ENCODE measurements around the gene TPST1. TPM values are rescaled to one million over a fixed set of nuclear protein-coding genes. Genes with fewer than 3 reads are reported as not detected.
"Not testable (repeated sequence)": the region's sequence is repeated elsewhere in the genome, so short reads cannot be mapped to it uniquely, and the experiment has no call there.

Gene TPST1
- total RNA-seq: 1 to 10 TPM; 1.3 to 1.5 TPM

DNA sequence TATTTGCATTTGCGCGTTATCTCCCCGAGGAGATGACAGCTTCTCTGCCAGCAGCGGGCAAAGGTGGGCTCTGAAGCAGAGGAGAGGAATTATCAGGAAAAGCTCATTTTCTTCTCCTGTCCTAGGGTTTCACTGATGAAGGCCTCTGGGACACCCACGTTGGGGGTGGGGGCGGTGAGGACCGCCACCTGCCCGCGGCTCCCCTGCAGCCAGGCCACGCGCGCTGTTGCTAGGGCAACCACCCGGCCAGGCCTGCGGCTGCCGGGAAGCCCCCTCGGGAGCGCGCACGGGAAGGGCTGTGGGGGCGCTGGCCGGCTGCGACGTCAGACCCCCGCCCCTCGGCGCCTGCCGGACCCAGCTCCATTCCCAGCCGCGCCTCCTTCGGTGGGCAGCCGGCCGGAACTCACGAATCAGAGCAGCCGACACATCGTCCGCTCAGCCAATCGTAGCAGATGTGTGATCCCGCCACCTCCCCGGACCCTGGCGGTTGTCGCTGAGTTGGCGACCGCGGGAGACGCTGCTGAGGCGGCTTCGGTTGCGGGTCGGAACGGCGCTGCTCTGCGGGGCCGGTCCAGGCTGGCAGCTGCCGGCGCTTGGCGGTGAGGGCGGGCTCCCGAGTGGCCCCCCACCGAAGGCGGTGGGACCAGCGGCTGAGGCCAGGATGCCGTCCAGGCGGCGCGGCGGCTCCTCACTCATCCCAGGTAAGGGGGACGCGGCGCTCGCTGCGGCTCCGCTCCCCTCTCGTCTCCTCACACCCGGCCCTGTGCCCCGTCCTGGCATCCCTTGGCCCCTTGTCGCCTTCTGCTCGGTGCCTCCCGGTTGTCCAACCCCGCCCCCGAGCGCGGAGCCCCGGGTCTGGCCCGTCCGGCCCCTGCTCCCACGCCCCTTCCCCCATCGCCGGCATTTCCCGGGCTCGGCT is at the start of gene TPST1:
Gene TPST1, plus strand, starts transcription at position 513 of the 919 bp plus-strand sequence. CDS start 35,092 bp downstream, outside the sequence.
- CTCF ChIA-PET: interaction anchor here (1.9 kb wide), 1 partner anchor 14 kb away, joined by 7 read pairs; no protein-coding TSS in a partner anchor
- POLR2A ChIA-PET: interaction anchor here (0.6 to 1.2 kb wide), 3 partner anchors 54 to 716 kb away, joined by 3 to 8 read pairs (median 7); partner anchors contain the start of gene TMEM248

DNA sequence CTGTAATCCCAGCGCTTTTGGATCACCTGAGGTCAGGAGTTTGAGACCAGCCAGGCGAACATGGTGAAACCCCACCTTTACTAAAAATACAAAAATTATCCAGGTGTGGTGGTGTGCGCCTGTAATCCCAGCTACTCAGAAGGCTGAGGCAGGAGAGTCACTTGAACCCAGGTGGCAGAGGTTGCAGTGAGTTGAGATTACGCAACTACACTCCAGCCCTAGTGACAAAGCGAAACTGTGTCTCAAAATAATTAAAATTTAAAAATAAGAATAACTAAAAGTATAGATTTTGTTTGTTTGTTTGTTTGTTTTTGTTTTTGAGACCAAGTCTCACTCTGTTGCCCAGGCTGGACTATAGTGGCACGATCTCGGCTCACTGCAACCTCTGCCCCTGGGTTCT is 49.1 kb upstream of the TPST1 start:
- POLR2A ChIA-PET, CTCF ChIA-PET: not testable (repeated sequence)

- ChIA-PET CTCF (no interaction called here), POLR2A (no interaction called here)
These were observed 48.1 kb upstream of the TPST1 start for GRCh38 chr7:66157060-66157459.

DNA sequence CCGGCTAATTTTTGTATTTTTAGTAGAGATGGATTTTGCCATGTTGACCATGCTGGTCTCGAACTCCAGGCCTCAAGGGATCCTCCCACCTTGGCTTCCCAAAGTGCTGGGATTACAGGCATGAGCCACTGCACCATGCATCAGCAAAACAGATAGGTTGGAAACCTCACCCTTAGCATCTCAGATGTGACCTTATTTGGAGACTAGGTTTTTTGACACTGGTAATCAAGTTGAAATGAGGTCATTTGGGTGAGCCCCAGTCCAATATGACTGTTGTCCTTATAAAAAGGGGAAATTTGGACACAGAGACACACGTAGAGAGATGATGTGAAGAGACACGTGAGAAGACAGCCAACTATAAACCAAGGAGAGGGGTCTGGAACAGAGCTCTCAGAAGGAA is 42.5 kb upstream of the TPST1 start:
- CTCF ChIA-PET: interaction anchor here (0.7 kb wide), 1 partner anchor 71 kb away, joined by 3 read pairs; no protein-coding TSS in a partner anchor
- POLR2A ChIA-PET: no interaction called here

GRCh38 chr7:66163186-66163610 is 41.9 kb upstream of the TPST1 start:
- CTCF ChIA-PET: interaction anchor here (0.7 kb wide), 1 partner anchor 72 kb away, joined by 3 read pairs; no protein-coding TSS in a partner anchor
- POLR2A ChIA-PET: no interaction called here

DNA sequence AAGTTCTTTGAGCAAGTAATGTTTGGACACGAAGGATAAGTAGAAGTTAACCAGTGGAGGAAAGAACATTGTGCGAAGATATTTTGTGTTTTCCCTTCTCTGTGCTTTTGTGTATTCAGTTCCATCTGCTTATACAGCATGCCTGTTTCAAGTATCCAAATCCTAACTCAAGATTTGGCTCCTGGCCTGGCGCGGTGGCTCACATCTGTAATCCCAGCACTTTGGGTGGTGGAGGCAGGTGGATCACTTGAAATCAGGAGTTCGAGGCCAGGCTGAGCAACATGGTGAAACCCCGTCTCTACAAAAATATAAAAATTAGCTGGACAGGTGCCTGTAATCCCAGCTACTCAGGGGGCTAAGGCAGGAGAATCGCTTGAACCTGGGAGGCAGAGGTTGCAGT is 40.8 kb upstream of the TPST1 start:
- CTCF ChIA-PET: no interaction called here
- POLR2A ChIA-PET: no interaction called here

DNA sequence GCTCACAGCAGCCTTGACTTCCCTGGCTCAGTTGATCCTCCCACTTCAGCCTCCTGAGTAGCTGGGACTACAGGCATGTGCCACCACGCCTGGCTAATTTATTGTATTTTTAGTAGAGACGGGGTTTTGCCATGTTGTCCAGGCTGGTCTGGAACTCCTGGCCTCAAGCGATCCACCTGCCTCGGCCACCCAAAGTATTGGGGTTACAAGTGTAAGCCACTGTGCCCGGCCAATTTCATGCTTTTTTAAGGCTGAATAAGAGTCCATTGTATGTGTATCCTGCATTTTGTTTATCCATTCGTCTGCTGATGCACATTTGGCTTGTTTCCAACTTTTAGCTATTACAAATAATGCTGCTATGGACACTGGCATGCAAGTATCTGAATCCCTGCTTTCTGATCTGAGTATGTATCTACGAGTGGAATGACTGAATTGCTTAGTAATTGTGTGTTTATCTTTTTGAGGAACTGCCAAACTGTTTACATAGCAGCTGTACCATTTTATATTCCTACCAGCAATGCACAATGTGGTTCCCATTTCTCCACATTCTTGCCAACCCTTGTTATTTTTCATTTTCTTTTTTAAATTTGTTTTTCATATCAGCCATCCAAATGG is 37.3 kb upstream of the TPST1 start:
- ChIA-PET POLR2A (no interaction called here), CTCF (no interaction called here)

DNA sequence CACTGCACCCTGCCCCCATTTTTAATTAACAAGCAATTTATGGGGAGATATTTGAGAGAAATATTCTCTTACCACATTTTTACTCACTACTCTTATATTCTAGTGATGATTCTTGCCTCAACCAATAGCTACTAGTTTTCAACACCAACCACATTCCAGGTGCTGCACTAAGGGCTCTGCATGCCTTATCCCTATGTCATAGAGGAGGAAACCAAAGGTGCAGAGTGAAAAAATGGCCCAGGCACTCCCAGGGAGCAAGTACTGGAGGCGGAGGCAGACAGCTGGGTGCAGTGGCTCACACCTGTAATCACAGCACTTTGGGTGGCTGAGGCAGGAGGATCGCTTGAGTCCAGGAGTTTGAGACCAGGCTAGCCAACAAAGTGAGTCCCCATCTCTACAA is 35.5 kb upstream of the TPST1 start:
- CTCF ChIA-PET: no interaction called here

GRCh38 chr7:66170309-66171231 is 34.6 kb upstream of the TPST1 start:
- ChIA-PET POLR2A (no interaction called here), CTCF (no interaction called here)

More for the DNA sequence above, 35.5 kb upstream of the TPST1 start:
- POLR2A ChIA-PET: no interaction called here

DNA sequence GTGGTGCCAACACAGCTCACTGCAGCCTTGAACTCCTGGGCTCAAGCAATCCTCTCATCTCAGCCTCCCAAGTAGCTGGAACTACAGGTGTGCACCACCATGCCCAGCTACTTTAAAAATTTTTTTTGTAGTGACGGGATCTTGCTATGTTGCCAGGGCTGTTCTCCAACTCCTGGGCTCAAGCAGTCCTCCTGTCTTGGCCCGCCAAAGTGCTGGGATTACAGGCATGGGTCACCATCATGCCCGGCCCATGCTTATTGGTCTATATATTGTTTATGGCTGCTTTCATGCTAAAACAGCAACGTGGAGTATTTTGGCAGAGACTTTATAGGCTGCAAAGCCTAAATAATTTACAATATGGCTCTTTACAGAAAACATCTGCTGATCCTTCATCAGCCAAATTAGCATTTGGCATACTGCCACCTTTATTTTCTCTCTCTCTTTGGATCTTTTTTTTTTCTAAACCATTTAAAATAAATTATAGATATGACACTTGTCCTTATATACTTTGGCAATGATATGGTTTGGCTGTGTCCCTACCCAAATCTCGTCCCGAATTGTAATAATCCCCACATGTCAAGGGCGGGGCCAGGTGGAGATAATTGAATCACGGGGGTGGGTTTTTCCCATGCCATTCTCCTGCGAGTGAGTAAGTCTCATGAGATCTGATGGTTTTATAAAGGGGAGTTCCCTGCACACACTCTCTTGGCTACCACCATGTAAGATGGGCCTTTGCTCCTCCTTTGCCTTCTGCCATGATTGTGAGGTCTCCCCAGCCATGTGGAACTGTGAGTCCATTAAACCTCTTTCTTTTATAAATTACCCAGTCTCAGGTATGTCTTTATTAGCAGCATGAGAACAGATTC is 32.4 kb upstream of the TPST1 start:
- POLR2A ChIA-PET, CTCF ChIA-PET: not testable (repeated sequence)

GRCh38 chr7:66173856-66174255 is 31.3 kb upstream of the TPST1 start:
- ChIA-PET POLR2A (no interaction called here), CTCF (no interaction called here)

- POLR2A ChIA-PET: interaction anchor here (0.7 kb wide), 1 partner anchor 123 kb away, joined by 6 read pairs; no protein-coding TSS in a partner anchor
- CTCF ChIA-PET: not testable (repeated sequence)
These were observed 30.1 kb upstream of the TPST1 start for GRCh38 chr7:66175006-66175405.

DNA sequence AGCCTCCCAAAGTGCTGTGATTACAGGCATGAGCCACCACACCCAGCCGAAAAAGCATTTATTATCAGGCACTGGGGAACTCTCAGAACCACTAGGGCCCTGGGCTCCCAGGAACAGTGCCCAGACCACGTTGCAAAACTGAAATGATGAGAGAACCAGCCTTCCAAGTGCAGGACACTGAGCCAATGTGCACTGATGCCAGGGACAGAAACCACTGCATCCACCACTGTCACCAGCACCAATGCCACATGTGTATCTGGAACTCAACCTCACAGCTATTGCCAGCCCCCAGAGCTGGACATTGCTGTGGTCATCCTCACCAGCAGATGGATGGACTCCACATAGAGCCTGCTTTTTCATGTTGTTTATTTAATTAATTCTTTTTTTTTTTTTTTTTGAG is 28.2 kb upstream of the TPST1 start:
- ChIA-PET CTCF (interaction anchor here (0.7 kb wide), 1 partner anchor 556 kb away, joined by 3 read pairs; no protein-coding TSS in a partner anchor), POLR2A (no interaction called here)

GRCh38 chr7:66178258-66178657 is 26.9 kb upstream of the TPST1 start:
- ChIA-PET POLR2A (no interaction called here), CTCF (interaction anchor here (0.7 kb wide), 1 partner anchor 17 kb away, joined by 4 read pairs; no protein-coding TSS in a partner anchor)

DNA sequence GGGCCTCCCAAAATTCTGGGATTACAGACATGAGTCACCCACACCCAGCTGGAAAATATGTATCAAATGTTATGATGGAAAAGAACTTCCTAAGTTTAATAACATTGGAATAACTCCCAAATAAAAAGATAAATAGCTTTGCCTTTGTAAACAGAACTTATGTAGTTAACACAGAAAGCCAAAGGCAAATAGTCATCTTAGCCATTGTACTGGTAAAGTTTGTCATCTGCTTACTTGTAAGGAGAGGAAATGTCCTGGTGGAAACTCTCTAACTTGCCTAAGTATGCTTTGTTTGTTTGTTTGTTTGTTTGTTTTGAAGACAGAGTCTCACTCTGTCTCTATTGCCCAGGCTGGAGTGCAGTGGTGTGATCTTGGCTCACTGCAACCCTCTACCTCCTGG is 23.8 kb upstream of the TPST1 start:
- ChIA-PET CTCF (no interaction called here), POLR2A (no interaction called here)

DNA sequence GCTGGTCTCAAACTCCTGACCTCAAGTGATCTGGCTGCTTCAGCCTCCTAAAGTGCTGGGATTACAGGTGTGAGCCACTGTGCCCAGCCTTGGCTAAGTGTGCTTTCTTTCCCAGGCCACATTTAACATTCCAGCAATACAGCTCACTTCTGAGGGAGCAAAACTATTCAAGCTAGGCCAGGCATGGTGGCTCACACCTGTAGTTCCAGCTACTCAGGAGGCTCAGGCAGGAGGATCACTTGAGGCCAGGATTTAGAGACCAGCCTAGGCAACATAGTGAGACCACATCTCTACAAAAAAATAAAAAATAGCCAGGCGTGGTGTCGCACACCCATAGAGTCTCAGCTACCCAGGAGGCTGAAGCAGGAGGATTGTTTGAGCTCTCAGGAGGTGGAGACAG is 23.3 kb upstream of the TPST1 start:
- ChIA-PET POLR2A (no interaction called here), CTCF (no interaction called here)

- POLR2A ChIA-PET: no interaction called here
- CTCF ChIA-PET: no interaction called here
These were observed 22.2 kb upstream of the TPST1 start for GRCh38 chr7:66182920-66183319.

DNA sequence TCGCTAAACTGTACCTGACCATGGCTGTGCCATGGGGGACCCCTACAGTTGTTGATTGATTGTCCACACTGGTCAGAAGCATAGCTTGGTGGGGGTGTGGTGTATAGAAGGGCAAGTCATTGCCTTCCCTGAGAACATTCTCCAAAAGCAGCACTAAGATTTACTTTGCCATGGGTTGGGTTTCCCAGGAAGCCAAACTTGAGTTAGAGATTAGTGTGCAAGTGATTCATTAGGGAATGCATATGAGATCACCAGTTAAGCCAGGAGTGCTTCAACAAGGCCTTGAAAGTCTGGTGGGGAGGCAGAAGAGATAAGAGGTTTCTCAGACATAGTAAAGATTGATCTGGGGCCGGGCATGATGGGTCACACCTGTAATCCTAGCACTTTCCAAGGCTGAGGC is 21.4 kb upstream of the TPST1 start:
- POLR2A ChIA-PET: no interaction called here
- CTCF ChIA-PET: no interaction called here

DNA sequence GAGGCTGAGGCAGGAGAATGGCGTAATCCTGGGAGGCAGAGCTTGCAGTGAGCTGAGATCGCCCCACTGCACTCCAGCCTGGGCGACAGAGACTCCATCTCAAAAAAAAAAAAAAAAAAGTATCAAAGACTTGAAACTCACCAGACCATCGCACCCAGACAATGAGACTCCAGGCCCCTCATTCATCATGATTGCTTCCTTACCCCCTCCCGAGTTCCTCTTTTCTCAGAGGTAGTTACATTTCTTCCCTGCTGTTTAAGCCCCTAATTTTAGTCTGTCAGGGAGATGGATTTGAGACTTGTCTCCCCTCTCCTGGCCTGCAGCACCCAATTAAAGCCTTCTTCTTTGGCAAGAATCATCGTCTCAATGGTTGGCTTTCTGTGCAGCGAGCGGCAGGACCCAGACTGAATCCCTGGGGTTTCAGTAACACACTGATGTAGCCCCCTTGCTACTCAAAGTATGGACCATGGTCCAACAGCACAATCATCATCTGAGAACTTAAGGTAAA is 19.4 kb upstream of the TPST1 start:
- ChIA-PET CTCF (no interaction called here), POLR2A (no interaction called here)

All from activated CD8-positive, alpha-beta memory T cell treated with anti-CD3 and anti-CD28 coated beads for 36 hours (primary cell).